A549 treated with AZD2906 at 1 μM for 4 hours (cell line): ENCODE results near the gene PCGF5. TPM values are rescaled to one million over a fixed set of nuclear protein-coding genes. Genes with fewer than 3 reads are reported as not detected.

Experiments used
- total RNA-seq: library from RNA; stranded (reverse); fragments of 200-300 nt; extraction: Qiagen RNA extraction; gene quantifications from 5 replicates; pipeline ENCODE4 v1.2.3, GENCODE V29; 2022

The PCGF5 gene
- total RNA-seq, result 44.1 to 47.7 TPM (median 45.4 TPM) in 5 replicates

DNA sequence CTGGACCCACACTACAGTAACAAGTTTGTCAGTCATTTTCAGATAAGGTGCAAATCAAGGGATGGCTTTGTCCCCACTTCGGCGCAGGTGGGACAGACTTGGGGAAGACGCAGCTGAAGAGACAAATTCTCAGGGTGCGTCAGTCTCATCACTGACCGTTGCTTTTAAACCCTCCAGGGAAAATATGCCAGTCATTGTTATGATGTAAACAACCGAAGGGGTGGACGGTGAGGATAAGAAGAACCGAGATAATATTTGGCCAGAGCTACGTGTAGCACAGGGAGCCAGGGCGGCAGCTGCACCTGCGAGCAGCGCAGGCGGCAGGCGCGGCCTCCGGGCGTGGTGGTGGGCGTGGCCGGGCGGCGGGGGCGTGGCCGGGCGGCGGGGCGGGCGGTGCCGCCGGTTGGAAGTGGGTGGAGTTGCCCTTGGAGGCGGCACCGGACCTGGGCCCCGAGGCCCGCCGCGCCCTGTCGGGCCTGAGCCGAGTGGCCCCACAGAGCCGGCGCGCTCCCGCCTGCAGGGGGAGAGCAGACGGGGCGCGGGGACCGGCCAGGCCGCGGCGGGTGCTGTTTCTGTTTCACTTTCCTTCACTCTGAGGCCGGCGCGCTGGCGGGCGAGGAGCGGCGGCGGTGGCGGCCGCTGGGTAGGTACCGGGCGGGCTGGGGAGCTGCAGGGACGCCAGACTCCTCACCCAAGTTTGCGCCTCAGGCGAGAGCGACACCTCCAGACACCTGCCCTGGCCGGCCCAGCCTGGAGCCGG is at the start of gene PCGF5:
Gene PCGF5, plus strand, starts transcription at position 470 of the 760 bp plus-strand sequence. CDS start 2,209 bp downstream, outside the sequence.

Other genes with a start within 250 kb of the PCGF5 start
- 2.9 to 4.6 TPM (median 4.1 TPM) in 5 replicates for gene HECTD2, start 189.7 kb downstream of the PCGF5 start, total RNA-seq